Body of pancreas (tissue), 4 donors: ENCODE data around the gene NUBPL. TPM values are rescaled to one million over a fixed set of nuclear protein-coding genes. Genes with fewer than 3 reads are reported as not detected.
"Not testable (repeated sequence)": the region's sequence is repeated elsewhere in the genome, so short reads cannot be mapped to it uniquely, and the experiment has no call there.

Experiments
- ATAC-seq: fragments of 150-250 bp; one replicate; pipeline ENCODE4 v1.9.1; 2016
- DNase-seq, 4 donors: peaks; one replicate each; pipeline ENCODE4 v3.0.0-alpha.2; 2019
- H3K27ac ChIP-seq, 4 donors: fragments of 200-600 bp; sonication (generic); 1 replicate in 3 of 4; 2 replicates in 1 of 4; pipeline versions ENCODE4 v1.5.1 to v1.6.1; 2016 to 2019; ENCODE audit warnings: mild to moderate bottlenecking in 1 of 4, mixed read lengths in 1 of 4, moderate library complexity in 1 of 4
- H3K27me3 ChIP-seq, 2 donors: fragments of 200-600 bp; sonication (generic); one replicate each; pipeline ENCODE4 v1.6.0; 2016; ENCODE audit warnings: mild to moderate bottlenecking in 1 of 2
- H3K36me3 ChIP-seq, 2 donors: fragments of 200-600 bp; sonication (generic); replicated peaks in 1 of 2; 2 replicates each; pipeline ENCODE4 v1.5.1; 2016; ENCODE audit warnings: low read depth in 2 of 2; ENCODE audit not compliant: insufficient read depth in 1 of 2
- H3K4me1 ChIP-seq: fragments of 200-600 bp; sonication (generic); one replicate; pipeline ENCODE4 v1.6.0; 2016
- H3K4me3 ChIP-seq, 2 donors: fragments of 200-600 bp; sonication (generic); 1 replicate in 1 of 2; 2 replicates in 1 of 2; pipeline ENCODE4 v1.5.1; 2016 to 2019
- H3K9me3 ChIP-seq, 3 donors: fragments of 200-600 bp; sonication (generic); 1 replicate in 2 of 3; 2 replicates in 1 of 3; pipeline ENCODE4 v1.5.1; 2016
- POLR2A ChIP-seq, 3 donors: fragments of 450-650 bp; IDR thresholded peaks; one replicate each; pipeline ENCODE4 v1.6.1; 2016; ENCODE audit warnings: antibody characterized with exemption in 3 of 3, mild to moderate bottlenecking in 2 of 3
- WGBS, 2 donors: methylation state at CpG; one replicate each; pipeline ENCODE4 v1.1.5; 2017; 5-methylcytosine and 5-hydroxymethylcytosine counted together
- intact Hi-C: fragments of 100-400 bp; cut with DNase I; formaldehyde crosslinking; loops from one replicate; pipeline ENCODE4 v1.15.1; 2023
- total RNA-seq, 2 donors: library from RNA; depleted of rRNA; stranded (reverse); fragments of >200 nt; gene quantifications; one replicate each; pipeline ENCODE4 v1.1.0, GENCODE V29; 2016
- TF ChIP-seq, protein P1 (sequence below), 7 experiments: fragments of 450-650 bp in 4 of 7; fragments of 200-600 bp in 3 of 7; sonication (generic) in 3 of 7; IDR thresholded peaks; one replicate each; pipeline ENCODE4 v1.5.1; 2016 to 2019; ENCODE audit warnings: antibody characterized with exemption in 7 of 7

Gene NUBPL
- total RNA-seq, 2 donors from 2014 or later, result 4.7 to 18.5 TPM

DNA sequence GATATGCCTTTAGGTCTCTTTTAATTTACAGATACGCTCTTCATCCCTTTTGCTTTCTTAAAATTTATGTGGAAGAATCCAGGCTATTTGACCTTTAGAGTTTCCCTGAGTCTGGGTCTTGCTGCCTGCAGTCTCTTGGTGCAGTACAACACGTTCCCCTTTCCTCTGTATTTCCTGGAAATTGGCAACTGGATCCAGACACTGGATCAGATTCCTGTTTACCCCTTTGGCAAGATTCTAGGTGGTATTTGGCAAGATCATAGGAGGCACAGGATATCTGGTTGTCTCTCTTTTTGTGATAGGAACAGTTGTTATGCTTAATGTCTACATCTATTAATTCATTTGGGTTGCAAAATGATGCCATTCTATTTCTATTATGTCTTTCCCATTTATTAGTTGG, 328.1 kb downstream of the NUBPL start:
- TF ChIP-seq POLR2A (IDR thresholded peaks at IDR 0.05), result no peak
- TF ChIP-seq, protein P1, sequence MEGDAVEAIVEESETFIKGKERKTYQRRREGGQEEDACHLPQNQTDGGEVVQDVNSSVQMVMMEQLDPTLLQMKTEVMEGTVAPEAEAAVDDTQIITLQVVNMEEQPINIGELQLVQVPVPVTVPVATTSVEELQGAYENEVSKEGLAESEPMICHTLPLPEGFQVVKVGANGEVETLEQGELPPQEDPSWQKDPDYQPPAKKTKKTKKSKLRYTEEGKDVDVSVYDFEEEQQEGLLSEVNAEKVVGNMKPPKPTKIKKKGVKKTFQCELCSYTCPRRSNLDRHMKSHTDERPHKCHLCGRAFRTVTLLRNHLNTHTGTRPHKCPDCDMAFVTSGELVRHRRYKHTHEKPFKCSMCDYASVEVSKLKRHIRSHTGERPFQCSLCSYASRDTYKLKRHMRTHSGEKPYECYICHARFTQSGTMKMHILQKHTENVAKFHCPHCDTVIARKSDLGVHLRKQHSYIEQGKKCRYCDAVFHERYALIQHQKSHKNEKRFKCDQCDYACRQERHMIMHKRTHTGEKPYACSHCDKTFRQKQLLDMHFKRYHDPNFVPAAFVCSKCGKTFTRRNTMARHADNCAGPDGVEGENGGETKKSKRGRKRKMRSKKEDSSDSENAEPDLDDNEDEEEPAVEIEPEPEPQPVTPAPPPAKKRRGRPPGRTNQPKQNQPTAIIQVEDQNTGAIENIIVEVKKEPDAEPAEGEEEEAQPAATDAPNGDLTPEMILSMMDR (IDR thresholded peaks at IDR 0.05), result no peak
- 57 to 66% methylated on average over 2 of the region's 2 CpGs for WGBS, 2 donors
- intact Hi-C loops, result no loop called here
- no peak for DNase-seq
- H3K36me3 ChIP-seq, result no peaks in the 10 kb centered on the region
- peaks cover 4% of the 10 kb centered on the region for H3K4me1 ChIP-seq
- H3K27ac ChIP-seq, result no peak overlapping the region
- H3K9me3 ChIP-seq, result no peaks in the 10 kb centered on the region
- H3K4me3 ChIP-seq, result no peak overlapping the region
- no peaks in the 10 kb centered on the region for H3K27me3 ChIP-seq
- ATAC-seq, result no peak

DNA sequence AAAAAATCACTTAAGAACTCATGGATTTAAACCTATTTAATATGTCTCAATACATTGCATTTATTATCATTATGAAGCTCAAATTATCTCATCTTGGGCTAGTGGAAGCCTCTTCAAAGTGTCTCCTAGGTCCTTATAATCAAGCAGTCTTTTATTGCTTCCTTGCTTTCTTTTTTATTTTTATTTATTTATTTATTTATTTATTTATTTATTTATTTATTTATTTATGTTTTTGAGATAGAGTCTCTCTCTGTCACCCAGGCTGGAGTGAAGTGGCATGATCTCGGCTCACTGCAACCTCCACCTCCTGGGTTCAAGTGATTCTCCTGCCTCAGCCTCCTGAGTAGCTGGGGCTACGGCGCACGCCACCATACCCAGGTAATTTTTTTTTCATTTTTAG, 329.0 kb downstream of the NUBPL start:
- 94 to 95% methylated on average over 4 of the region's 4 CpGs for WGBS, 2 donors
- H3K4me1 ChIP-seq, intact Hi-C loops, H3K4me3 ChIP-seq, DNase-seq, H3K9me3 ChIP-seq, H3K27me3 ChIP-seq, H3K27ac ChIP-seq, H3K36me3 ChIP-seq, ATAC-seq: not testable (repeated sequence)

DNA sequence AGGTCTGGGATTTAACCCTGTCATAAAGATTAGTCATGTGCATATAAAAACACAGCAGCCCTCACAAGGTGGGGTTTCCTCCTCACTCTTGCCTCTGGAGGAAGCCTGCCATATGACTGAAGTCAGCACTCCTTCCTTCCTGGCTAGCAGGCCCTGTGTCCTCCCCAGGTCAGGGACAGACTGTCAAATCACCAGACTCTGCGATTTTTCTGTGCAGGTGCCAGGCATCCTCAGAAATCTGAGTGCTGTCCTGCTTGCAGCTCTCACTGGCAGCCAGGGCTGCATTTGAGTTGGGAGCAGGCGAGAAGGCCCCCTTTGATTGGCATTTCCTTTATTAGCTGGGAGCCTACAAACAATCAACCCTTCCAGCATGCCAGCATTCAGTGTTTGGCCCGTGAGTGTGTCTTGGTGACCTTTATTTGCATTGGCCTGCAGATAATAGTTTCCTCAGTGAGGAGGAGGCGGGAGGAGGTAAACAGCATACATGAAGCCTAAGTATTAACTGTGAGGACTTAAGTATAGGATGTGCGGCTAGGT, 332.1 kb downstream of the NUBPL start:
- Histone ChIP-seq H3K9me3 (no peaks in the 10 kb centered on the region), H3K27ac (no peak overlapping the region), H3K36me3 (no peaks in the 10 kb centered on the region), H3K4me3 (no peak overlapping the region), H3K4me1 (peaks cover 4% of the 10 kb centered on the region), H3K27me3 (no peaks in the 10 kb centered on the region)
- intact Hi-C loops, result no loop called here
- TF ChIP-seq POLR2A (IDR thresholded peaks at IDR 0.05), result no peak
- TF ChIP-seq, protein P1 (IDR thresholded peaks at IDR 0.05), result no peak
- DNase-seq, result peak in 2 of 4 donors; percentile 6 to 17
- ATAC-seq, result no peak
- WGBS, 2 donors, result 28 to 30% methylated on average over 5 of the region's 5 CpGs

DNA sequence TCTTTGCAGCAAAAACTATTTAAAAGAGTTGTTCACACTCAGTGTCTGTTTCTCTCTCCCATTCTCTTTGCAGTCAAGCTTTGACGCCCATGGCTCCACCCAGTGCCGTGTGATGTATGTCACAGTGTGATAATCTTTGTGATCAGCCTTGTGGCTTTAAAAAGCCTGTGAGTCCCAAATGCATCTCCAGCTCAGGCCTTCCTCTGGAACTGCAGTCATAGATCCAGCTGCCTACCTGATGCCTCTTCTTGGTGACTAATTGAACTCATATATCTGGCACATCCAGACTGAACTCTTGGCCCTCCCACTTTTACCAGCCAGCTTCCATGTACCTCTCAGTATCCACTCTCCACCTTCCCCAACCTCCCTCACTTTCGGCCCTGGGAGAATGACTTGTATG, 333.1 kb downstream of the NUBPL start:
- Histone ChIP-seq H3K27ac (no peak overlapping the region), H3K36me3 (no peaks in the 10 kb centered on the region), H3K9me3 (no peaks in the 10 kb centered on the region), H3K4me1 (peaks cover 4% of the 10 kb centered on the region), H3K4me3 (no peak overlapping the region), H3K27me3 (no peaks in the 10 kb centered on the region)
- intact Hi-C loops, result no loop called here
- no peak for DNase-seq
- no peak for ATAC-seq
- WGBS, 2 donors, result 78 to 82% methylated on average over 3 of the region's 3 CpGs
- TF ChIP-seq POLR2A (IDR thresholded peaks at IDR 0.05), result no peak
- TF ChIP-seq, protein P1 (IDR thresholded peaks at IDR 0.05), result no peak

DNA sequence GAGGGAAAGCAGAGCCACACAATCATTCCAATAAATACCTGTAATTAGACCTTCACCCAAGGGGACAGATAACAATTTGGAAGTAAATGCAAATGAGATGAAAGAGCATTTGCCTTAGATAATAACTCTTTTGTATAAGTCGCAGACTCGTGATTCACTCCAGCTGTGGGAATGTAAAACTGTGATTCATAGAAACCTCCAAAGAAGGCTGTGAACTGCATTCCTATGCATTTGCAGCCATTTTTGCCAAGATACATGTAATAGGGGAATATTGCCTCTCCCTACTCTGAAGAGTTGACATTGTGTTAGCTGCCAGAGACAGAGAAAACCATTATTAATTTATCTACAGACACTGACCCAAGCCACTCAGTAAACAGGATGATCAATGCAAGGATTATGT, 334.0 kb downstream of the NUBPL start:
- Histone ChIP-seq H3K36me3 (no peaks in the 10 kb centered on the region), H3K27me3 (no peaks in the 10 kb centered on the region), H3K4me3 (no peak overlapping the region), H3K4me1 (peaks cover 4% of the 10 kb centered on the region), H3K27ac (no peak overlapping the region), H3K9me3 (no peaks in the 10 kb centered on the region)
- ATAC-seq (no peak), DNase-seq (no peak)
- intact Hi-C loops, result no loop called here
- TF ChIP-seq, protein P1 (IDR thresholded peaks at IDR 0.05), result no peak
- TF ChIP-seq POLR2A (IDR thresholded peaks at IDR 0.05), result no peak
- 84 to 85% methylated on average over 2 of the region's 2 CpGs for WGBS, 2 donors
